ENCODE results near the gene TLX2. TPM values are rescaled to one million over a fixed set of nuclear protein-coding genes. Genes with fewer than 3 reads are reported as not detected.

Gene TLX2
- total RNA-seq, 1 donor from 2014 or later, result 6.6 TPM

DNA sequence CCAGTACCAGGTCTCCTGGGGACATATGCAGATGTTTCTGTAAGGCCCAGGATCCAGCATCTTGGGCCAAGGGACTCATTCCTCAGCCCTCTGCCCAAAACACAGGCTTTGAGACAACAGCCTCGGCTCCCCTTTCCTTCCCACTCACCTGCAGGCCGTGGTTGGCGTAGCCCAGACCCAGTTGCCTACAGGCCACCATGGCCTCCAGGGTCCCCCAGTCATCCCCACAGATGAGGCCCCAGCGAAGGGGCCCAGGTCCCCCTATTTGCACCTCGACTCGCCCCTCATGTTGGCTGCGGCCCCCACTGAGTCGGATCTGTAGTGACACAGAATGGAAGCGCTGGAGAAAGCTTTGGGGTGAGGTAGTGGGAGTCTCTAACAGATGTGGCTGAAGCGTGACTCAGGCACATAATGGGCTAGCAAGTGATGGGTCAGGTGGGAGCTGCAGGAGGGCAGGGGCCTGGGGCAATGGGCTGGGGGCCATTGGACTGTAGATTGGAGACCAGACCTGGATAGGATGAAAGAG, 21.3 kb downstream of the TLX2 start:
- Histone ChIP-seq H3K27me3 (no peaks in the 10 kb centered on the region), H3K4me1 (peaks cover 17% of the 10 kb centered on the region), H3K4me3 (no peak overlapping the region), H3K27ac (no peak overlapping the region), H3K9me3 (no peaks in the 10 kb centered on the region), H3K36me3 (peaks cover 0 to 4% of the 10 kb centered on the region in 2 donors)
- intact Hi-C loops (cut with DNase I), result no loop called here
- DNase-seq (ENCODE audit: extremely low spot score in 2 of 2), result no peak
- TF ChIP-seq POLR2AphosphoS5 (IDR thresholded peaks at IDR 0.05; ENCODE audit: insufficient read depth in 1 of 2, low read depth in 1 of 2), result no peak
- TF ChIP-seq, protein P1, sequence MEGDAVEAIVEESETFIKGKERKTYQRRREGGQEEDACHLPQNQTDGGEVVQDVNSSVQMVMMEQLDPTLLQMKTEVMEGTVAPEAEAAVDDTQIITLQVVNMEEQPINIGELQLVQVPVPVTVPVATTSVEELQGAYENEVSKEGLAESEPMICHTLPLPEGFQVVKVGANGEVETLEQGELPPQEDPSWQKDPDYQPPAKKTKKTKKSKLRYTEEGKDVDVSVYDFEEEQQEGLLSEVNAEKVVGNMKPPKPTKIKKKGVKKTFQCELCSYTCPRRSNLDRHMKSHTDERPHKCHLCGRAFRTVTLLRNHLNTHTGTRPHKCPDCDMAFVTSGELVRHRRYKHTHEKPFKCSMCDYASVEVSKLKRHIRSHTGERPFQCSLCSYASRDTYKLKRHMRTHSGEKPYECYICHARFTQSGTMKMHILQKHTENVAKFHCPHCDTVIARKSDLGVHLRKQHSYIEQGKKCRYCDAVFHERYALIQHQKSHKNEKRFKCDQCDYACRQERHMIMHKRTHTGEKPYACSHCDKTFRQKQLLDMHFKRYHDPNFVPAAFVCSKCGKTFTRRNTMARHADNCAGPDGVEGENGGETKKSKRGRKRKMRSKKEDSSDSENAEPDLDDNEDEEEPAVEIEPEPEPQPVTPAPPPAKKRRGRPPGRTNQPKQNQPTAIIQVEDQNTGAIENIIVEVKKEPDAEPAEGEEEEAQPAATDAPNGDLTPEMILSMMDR (IDR thresholded peaks at IDR 0.05), result no peak
- TF ChIP-seq POLR2A (IDR thresholded peaks at IDR 0.05), result no peak

DNA sequence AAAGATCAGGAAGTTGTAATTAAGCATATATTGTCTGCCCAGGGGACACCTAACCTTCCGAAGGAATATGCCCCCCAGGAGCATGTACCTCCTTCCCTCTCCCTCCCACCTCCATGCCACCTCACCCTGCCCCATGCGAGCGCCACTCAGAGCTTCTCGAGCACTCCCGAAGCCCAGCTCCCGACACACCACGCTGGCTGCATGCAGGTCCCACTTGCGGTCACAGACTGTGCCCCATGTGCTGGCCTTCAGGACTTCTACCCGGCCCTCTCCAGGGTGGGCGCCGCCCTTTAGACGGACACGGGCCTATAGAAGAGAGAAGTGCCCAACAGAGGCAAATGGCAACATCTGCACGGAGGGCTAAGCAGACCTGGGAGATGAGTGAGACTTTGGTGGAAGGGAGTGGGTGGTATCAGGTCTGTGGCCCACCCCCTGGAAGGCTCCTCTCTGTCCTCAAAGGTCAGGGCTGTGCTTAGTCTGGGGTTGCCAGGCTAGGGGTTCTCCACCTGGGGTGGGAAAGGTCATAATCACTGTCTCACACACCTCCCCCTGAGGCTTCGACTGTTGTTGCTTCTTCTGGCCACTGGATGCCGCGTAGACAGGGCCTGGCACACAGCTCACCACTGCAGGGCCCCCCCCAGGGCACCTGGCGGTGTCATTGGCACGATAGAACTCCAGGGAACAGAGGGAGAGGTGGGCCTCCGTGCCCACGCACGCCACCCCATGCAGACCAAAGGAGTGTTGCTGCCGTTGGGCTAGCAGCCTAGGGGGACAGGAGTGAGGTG, 22.1 kb downstream of the TLX2 start:
- no peaks in the 10 kb centered on the region for H3K9me3 ChIP-seq
- peaks cover 0 to 4% of the 10 kb centered on the region in 2 donors for H3K36me3 ChIP-seq
- H3K27ac ChIP-seq, result no peak overlapping the region
- no peak overlapping the region for H3K4me3 ChIP-seq
- no peak for DNase-seq (ENCODE audit: extremely low spot score in 2 of 2)
- peaks cover 8% of the 10 kb centered on the region for H3K4me1 ChIP-seq
- H3K27me3 ChIP-seq, result no peaks in the 10 kb centered on the region
- TF ChIP-seq POLR2AphosphoS5 (IDR thresholded peaks at IDR 0.05; ENCODE audit: insufficient read depth in 1 of 2, low read depth in 1 of 2) (no peak), POLR2A (IDR thresholded peaks at IDR 0.05) (no peak)
- TF ChIP-seq, protein P1 (IDR thresholded peaks at IDR 0.05), result no peak
- intact Hi-C loops (cut with DNase I), result no loop called here

DNA sequence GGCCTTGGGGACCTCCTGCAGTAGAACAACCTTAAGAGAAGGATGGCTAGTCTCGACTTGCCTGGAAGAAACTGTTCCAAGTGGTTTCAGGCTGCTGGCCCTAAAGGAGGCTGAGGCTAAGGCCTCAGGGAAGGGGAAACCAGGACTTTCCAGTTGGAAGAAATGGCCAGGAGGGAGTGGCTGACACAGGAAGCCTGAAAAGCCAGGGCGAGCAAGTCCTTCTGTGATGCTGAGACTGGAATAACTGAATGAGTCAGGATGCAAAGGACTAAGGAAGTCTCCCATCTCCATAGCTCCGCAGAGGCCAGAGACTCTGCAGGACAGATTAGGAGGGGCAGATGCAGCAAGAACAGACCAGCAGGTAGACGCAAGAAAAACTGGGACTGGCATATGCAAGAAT, 22.9 kb downstream of the TLX2 start:
- Histone ChIP-seq H3K27ac (no peak overlapping the region), H3K9me3 (no peaks in the 10 kb centered on the region), H3K4me1 (peaks cover under 1% of the 10 kb centered on the region), H3K36me3 (peaks cover 0 to 4% of the 10 kb centered on the region in 2 donors), H3K27me3 (no peaks in the 10 kb centered on the region), H3K4me3 (no peak overlapping the region)
- TF ChIP-seq, protein P1 (IDR thresholded peaks at IDR 0.05), result no peak
- no peak for TF ChIP-seq POLR2AphosphoS5 (IDR thresholded peaks at IDR 0.05; ENCODE audit: insufficient read depth in 1 of 2, low read depth in 1 of 2)
- TF ChIP-seq POLR2A (IDR thresholded peaks at IDR 0.05), result no peak
- intact Hi-C loops (cut with DNase I), result no loop called here
- DNase-seq (ENCODE audit: extremely low spot score in 2 of 2), result no peak

- no peak for TF ChIP-seq POLR2A (IDR thresholded peaks at IDR 0.05)
- TF ChIP-seq, protein P1 (IDR thresholded peaks at IDR 0.05), result no peak
- no peak for TF ChIP-seq POLR2AphosphoS5 (IDR thresholded peaks at IDR 0.05; ENCODE audit: insufficient read depth in 1 of 2, low read depth in 1 of 2)
- Histone ChIP-seq H3K4me3 (no peak overlapping the region), H3K9me3 (no peaks in the 10 kb centered on the region), H3K36me3 (no peaks in the 10 kb centered on the region), H3K27me3 (no peaks in the 10 kb centered on the region), H3K4me1 (no peaks in the 10 kb centered on the region), H3K27ac (no peak overlapping the region)
- no peak for DNase-seq (ENCODE audit: extremely low spot score in 2 of 2)
- intact Hi-C loops (cut with DNase I), result no loop called here
Observed at GRCh38 chr2:74538881-74539339, 24.7 kb downstream of the TLX2 start.

- no peak overlapping the region for H3K27ac ChIP-seq
- TF ChIP-seq, protein P1 (IDR thresholded peaks at IDR 0.05), result no peak
- TF ChIP-seq POLR2AphosphoS5 (IDR thresholded peaks at IDR 0.05; ENCODE audit: insufficient read depth in 1 of 2, low read depth in 1 of 2) (no peak), POLR2A (IDR thresholded peaks at IDR 0.05) (no peak)
- intact Hi-C loops (cut with DNase I), result no loop called here
- no peaks in the 10 kb centered on the region for H3K36me3 ChIP-seq
- H3K27me3 ChIP-seq, result no peaks in the 10 kb centered on the region
- H3K9me3 ChIP-seq, result no peaks in the 10 kb centered on the region
- no peaks in the 10 kb centered on the region for H3K4me1 ChIP-seq
- no peak for DNase-seq (ENCODE audit: extremely low spot score in 2 of 2)
- H3K4me3 ChIP-seq, result no peak overlapping the region
Observed at GRCh38 chr2:74540291-74540690, 26.0 kb downstream of the TLX2 start.

All from vagina (tissue), 2 donors.